H1 (cell line): ENCODE results near the gene ARHGEF6. TPM values are rescaled to one million over a fixed set of nuclear protein-coding genes. Genes with fewer than 3 reads are reported as not detected.

Experiments used
- CBX8 ChIP-seq: fragments of 300-800, 300-1000 bp; sonication (generic); IDR thresholded peaks from 2 replicates; pipeline ENCODE4 v1.7.1; 2016; ENCODE audit warnings: low read depth, low read length, borderline replicate concordance
- CHD7 ChIP-seq: fragments of 300-600 bp; sonication (generic); IDR thresholded peaks from 2 replicates; pipeline ENCODE4 v1.7.1; 2012; ENCODE audit warnings: low read length, moderate library complexity, mild to moderate bottlenecking, inconsistent platforms; ENCODE audit not compliant: insufficient replicate concordance
- NANOG ChIP-seq: IDR thresholded peaks from 2 replicates; pipeline ENCODE4 v1.6.1; 2011; ENCODE audit warnings: low read length, low read depth, mild to moderate bottlenecking, inconsistent platforms; ENCODE audit not compliant: insufficient read depth, poor library complexity, severe bottlenecking
- RFX5 ChIP-seq: IDR thresholded peaks from 2 replicates; pipeline ENCODE4 v1.6.1; 2011; ENCODE audit warnings: low read depth, low read length, improper control_type of control experiment, borderline replicate concordance
- SP2 ChIP-seq: IDR thresholded peaks from 2 replicates; pipeline ENCODE4 v1.6.1; 2012; ENCODE audit warnings: mild to moderate bottlenecking, low read length, inconsistent platforms
- polyA plus RNA-seq, 7 experiments: library from polyadenylated mRNA; depleted of rRNA in 3 of 7; stranded (reverse) in 5 of 7; unstranded in 2 of 7; fragments of >200 nt in 5 of 7; fragments of 200-250 nt in 2 of 7; gene quantifications; 1 replicate in 5 of 7; 2 replicates in 1 of 7; 4 replicates in 1 of 7; pipeline versions ENCODE4 v1.2.1 to v1.2.3, GENCODE V29; 2011 to 2013; ENCODE audit warnings: missing spikeins in 2 of 7, mixed read lengths in 2 of 7
- total RNA-seq: library from RNA; stranded (reverse); fragmentation: NEBNext Ultra II Directional; extraction: Animal tissue kit (Norgen Biotek cat#: 25700); gene quantifications from 2 replicates; pipeline ENCODE4 v1.2.1, GENCODE V29; 2021
- TF ChIP-seq, protein P1 (sequence below): IDR thresholded peaks from 2 replicates; pipeline ENCODE4 v1.6.1; 2012; ENCODE audit warnings: low read length, inconsistent platforms

The ARHGEF6 gene
- total and polyA plus RNA-seq, 2 of the 8 experiments (the other 6 are each of a cell fraction or from before 2014, with no cell fraction given), result 3.6 to 3.7 TPM

GRCh38 chrX:136659174-136659573 is 121.6 kb downstream of the ARHGEF6 start (continued):
- TF ChIP-seq CHD7 (no peak), CBX8 (no peak), SP2 (no peak), NANOG (no peak), RFX5 (no peak)
- TF ChIP-seq, protein P1, sequence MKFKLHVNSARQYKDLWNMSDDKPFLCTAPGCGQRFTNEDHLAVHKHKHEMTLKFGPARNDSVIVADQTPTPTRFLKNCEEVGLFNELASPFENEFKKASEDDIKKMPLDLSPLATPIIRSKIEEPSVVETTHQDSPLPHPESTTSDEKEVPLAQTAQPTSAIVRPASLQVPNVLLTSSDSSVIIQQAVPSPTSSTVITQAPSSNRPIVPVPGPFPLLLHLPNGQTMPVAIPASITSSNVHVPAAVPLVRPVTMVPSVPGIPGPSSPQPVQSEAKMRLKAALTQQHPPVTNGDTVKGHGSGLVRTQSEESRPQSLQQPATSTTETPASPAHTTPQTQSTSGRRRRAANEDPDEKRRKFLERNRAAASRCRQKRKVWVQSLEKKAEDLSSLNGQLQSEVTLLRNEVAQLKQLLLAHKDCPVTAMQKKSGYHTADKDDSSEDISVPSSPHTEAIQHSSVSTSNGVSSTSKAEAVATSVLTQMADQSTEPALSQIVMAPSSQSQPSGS, result no peak
